Measurements from ENCODE around the gene POU3F2. TPM values are rescaled to one million over a fixed set of nuclear protein-coding genes. Genes with fewer than 3 reads are reported as not detected.

POU3F2 gene
- total RNA-seq, 1 donor from 2014 or later = 12.2 TPM

GRCh38 chr6:98808541-98809210, 25.7 kb upstream of the POU3F2 start:
- Histone ChIP-seq H3K9me3 (ENCODE audit: low read depth) (no peaks in the 10 kb centered on the region), H3K4me2 (no peak overlapping the region), H3K4me3 (no peak overlapping the region), H3K27me3 (no peaks in the 10 kb centered on the region), H2AFZ (replicated peaks) (no peak overlapping the region), H3F3A (ENCODE audit: low read depth) (no peaks in the 10 kb centered on the region), H3K27ac (no peak overlapping the region), H4K20me1 (ENCODE audit: low read depth) (no peaks in the 10 kb centered on the region), H3K79me2 (ENCODE audit: low read depth) (no peaks in the 10 kb centered on the region), H3K4me1 (peaks cover 3% of the 10 kb centered on the region), H3K9ac (no peak overlapping the region), H3K36me3 (no peaks in the 10 kb centered on the region)
- Mint-ChIP-seq H3K27me3 (ENCODE audit: insufficient read depth, low read depth) (no peaks in the 10 kb centered on the region), H3K36me3 (no peaks in the 10 kb centered on the region), H3K9me3 (peaks cover 4% of the 10 kb centered on the region), H3K4me1 (no peaks in the 10 kb centered on the region), H3K4me3 (no peak overlapping the region), H3K27ac (no peak overlapping the region)
- DNase-seq (ENCODE audit: low spot score) = no peak
- TF ChIP-seq EZH2 (IDR thresholded peaks at IDR 0.05) (no peak), CTCF (IDR thresholded peaks at IDR 0.05) (no peak), EZH2phosphoT487 (IDR thresholded peaks at IDR 0.05) (no peak)

GRCh38 chr6:98812220-98812619, 22.2 kb upstream of the POU3F2 start:
- Histone ChIP-seq H3F3A (ENCODE audit: low read depth) (no peaks in the 10 kb centered on the region), H3K4me1 (no peaks in the 10 kb centered on the region), H4K20me1 (ENCODE audit: low read depth) (no peaks in the 10 kb centered on the region), H3K4me2 (no peak overlapping the region), H3K9ac (no peak overlapping the region), H2AFZ (replicated peaks) (no peak overlapping the region), H3K79me2 (ENCODE audit: low read depth) (no peaks in the 10 kb centered on the region), H3K27me3 (no peaks in the 10 kb centered on the region), H3K4me3 (no peak overlapping the region), H3K36me3 (no peaks in the 10 kb centered on the region), H3K27ac (no peak overlapping the region), H3K9me3 (ENCODE audit: low read depth) (no peaks in the 10 kb centered on the region)
- no peaks in the 10 kb centered on the region for H3K36me3 Mint-ChIP-seq
- no peak for DNase-seq (ENCODE audit: low spot score)
- no peaks in the 10 kb centered on the region for H3K27me3 Mint-ChIP-seq (ENCODE audit: insufficient read depth, low read depth)
- H3K9me3 Mint-ChIP-seq = peaks cover 10% of the 10 kb centered on the region
- no peak overlapping the region for H3K4me3 Mint-ChIP-seq
- no peak overlapping the region for H3K27ac Mint-ChIP-seq
- no peak for TF ChIP-seq CTCF (IDR thresholded peaks at IDR 0.05)
- TF ChIP-seq EZH2phosphoT487 (IDR thresholded peaks at IDR 0.05) = no peak
- TF ChIP-seq EZH2 (IDR thresholded peaks at IDR 0.05) = no peak
- no peaks in the 10 kb centered on the region for H3K4me1 Mint-ChIP-seq

GRCh38 chr6:98816799-98817198, 17.6 kb upstream of the POU3F2 start:
- no peak overlapping the region for H3K9ac ChIP-seq
- H3K4me3 ChIP-seq = no peak overlapping the region
- no peaks in the 10 kb centered on the region for H3K4me1 ChIP-seq
- H3K4me3 Mint-ChIP-seq = no peak overlapping the region
- H3K4me2 ChIP-seq = no peak overlapping the region
- no peaks in the 10 kb centered on the region for H3F3A ChIP-seq (ENCODE audit: low read depth)
- no peak overlapping the region for H3K27ac Mint-ChIP-seq
- no peak overlapping the region for H2AFZ ChIP-seq (replicated peaks)
- no peaks in the 10 kb centered on the region for H3K79me2 ChIP-seq (ENCODE audit: low read depth)
- no peaks in the 10 kb centered on the region for H3K9me3 ChIP-seq (ENCODE audit: low read depth)
- H3K4me1 Mint-ChIP-seq = no peaks in the 10 kb centered on the region
- H3K9me3 Mint-ChIP-seq = peaks cover 12% of the 10 kb centered on the region
- peaks cover 3% of the 10 kb centered on the region for H3K27me3 Mint-ChIP-seq (ENCODE audit: insufficient read depth, low read depth)
- TF ChIP-seq CTCF (IDR thresholded peaks at IDR 0.05) (no peak), EZH2phosphoT487 (IDR thresholded peaks at IDR 0.05) (no peak), EZH2 (IDR thresholded peaks at IDR 0.05) (no peak)
- H3K27me3 ChIP-seq = peaks cover 33% of the 10 kb centered on the region
- H3K36me3 ChIP-seq = no peaks in the 10 kb centered on the region
- DNase-seq (ENCODE audit: low spot score) = no peak
- H3K36me3 Mint-ChIP-seq = no peaks in the 10 kb centered on the region
- H3K27ac ChIP-seq = no peak overlapping the region
- H4K20me1 ChIP-seq (ENCODE audit: low read depth) = no peaks in the 10 kb centered on the region
